Heart right ventricle (tissue), 16 donors: ENCODE results near the gene PEPD. TPM values are rescaled to one million over a fixed set of nuclear protein-coding genes. Genes with fewer than 3 reads are reported as not detected.

ENCODE experiments used
- ATAC-seq, 8 donors: fragments of 200-7000 bp; cut with Tn5 transposase; one replicate each; pipeline ENCODE4 v1.9.1; 2020; ENCODE audit warnings: mild to moderate bottlenecking in 8 of 8, moderate library complexity in 8 of 8, moderate number of reproducible peaks in 1 of 8
- DNase-seq, 2 donors: peaks; one replicate each; pipeline ENCODE4 v3.0.0-alpha.2; 2020
- H3K27ac ChIP-seq, 10 donors: fragments of 200-600 bp; sonication (generic) in 2 of 10; one replicate each; pipeline versions ENCODE4 v1.5.0 to v1.8.0; 2020 to 2022; ENCODE audit warnings: mild to moderate bottlenecking in 3 of 10
- H3K27me3 ChIP-seq, 7 donors: fragments of 200-600 bp; one replicate each; pipeline ENCODE4 v1.8.0; 2021 to 2022; ENCODE audit warnings: mild to moderate bottlenecking in 2 of 7
- H3K36me3 ChIP-seq, 9 donors: fragments of 200-600 bp; sonication (generic) in 1 of 9; one replicate each; pipeline versions ENCODE4 v1.5.0 to v1.8.0; 2020 to 2022; ENCODE audit warnings: mild to moderate bottlenecking in 2 of 9
- H3K4me1 ChIP-seq, 9 donors: fragments of 200-600 bp; sonication (generic) in 1 of 9; one replicate each; pipeline versions ENCODE4 v1.5.0 to v1.8.0; 2020 to 2022; ENCODE audit warnings: mild to moderate bottlenecking in 4 of 9
- H3K4me3 ChIP-seq, 10 donors: fragments of 200-600 bp; sonication (generic) in 2 of 10; one replicate each; pipeline versions ENCODE4 v1.5.0 to v1.8.0; 2020 to 2022; ENCODE audit warnings: mild to moderate bottlenecking in 7 of 10, moderate library complexity in 2 of 10
- H3K9me3 ChIP-seq, 11 donors: fragments of 200-600 bp in 10 of 11; sonication (generic) in 2 of 11; one replicate each; pipeline versions ENCODE4 v1.5.0 to v1.8.0; 2013 to 2022; ENCODE audit warnings: mild to moderate bottlenecking in 2 of 11, control low read depth in 1 of 11, moderate library complexity in 1 of 11
- WGBS, 2 donors: extraction: QIAGEN DNeasy Blood & Tissue Kit; methylation state at CpG; one replicate each; pipeline ENCODE4 v1.1.7; 2013; ENCODE audit warnings: inconsistent platforms in 1 of 2; 5-methylcytosine and 5-hydroxymethylcytosine counted together
- intact Hi-C, 10 donors: fragments of 100-400 bp; cut with DNase I; formaldehyde crosslinking; loops; one replicate each; pipeline versions ENCODE4 v1.11.1 to v1.14.2; 2022
- polyA plus RNA-seq, 2 donors: library from polyadenylated mRNA; stranded (reverse); fragments of 200-250 nt; gene quantifications; one replicate each; pipeline ENCODE4 v1.2.3, GENCODE V29; 2013
- total RNA-seq, 10 donors: library from RNA; stranded (reverse); fragmentation: NEBNext Ultra II Directional in 3 of 10; extraction: Animal tissue kit (Norgen Biotek cat#: 25700) in 3 of 10; gene quantifications; one replicate each; pipeline versions ENCODE4 v1.2.1 to v1.2.4, GENCODE V29; 2021 to 2023
- TF ChIP-seq, protein P1 (sequence below), 9 donors: fragments of 200-600 bp; sonication (generic) in 2 of 9; IDR thresholded peaks; one replicate each; pipeline versions ENCODE4 v1.5.0 to v1.8.0; 2021 to 2022; ENCODE audit warnings: antibody characterized with exemption in 9 of 9, mild to moderate bottlenecking in 5 of 9, moderate library complexity in 1 of 9
- donor health status: Arrhythmogenic right ventricular cardiomyopathy.
- donor health status: ischemic (EF 13 %, LVEDD 7.1; RV severe dilation, severe dysfunction).
- donor health status: healthy with polysubstance abuse.
- donor health status: DM: no; HTN: yes; CAD: no.
- donor health status: DM: no; HTN: no; CAD: no.
- donor health status: ischemic (EF 25% LVEDD 6.9; RV normal size, moderate dysfunction).
- donor health status: ischemic (EF 25% LVEDD 5.7; RV mildly dilated, moderate dysfunction).
- donor health status: healthy.
- donor health status: DM: yes; HTN: yes; CAD: no.
- donor health status: Ischemic cardiomyopathy.
- donor health status: ischemic (EF 35%, LVEDD 5.7; RV mildly dilated, moderate dysfunction).
- donor health status: nonischemic (EF 11% LVEDD 7.7; RV severe dilation, severe dysfunction).
- donor health status: DM: yes; HTN: yes; CAD: no.
- donor health status: PGD.
- donor health status: ischemic (EF 29% LVEDD 5.4; RV normal size, mild dysfunction).
- donor health status: nonischemic (EF 23%, LVEDD 6.1; RV moderate dilation, normal function).

Gene PEPD
- total and polyA plus RNA-seq, 12 donors: 20.4 to 47.7 (median 26.8) TPM

DNA sequence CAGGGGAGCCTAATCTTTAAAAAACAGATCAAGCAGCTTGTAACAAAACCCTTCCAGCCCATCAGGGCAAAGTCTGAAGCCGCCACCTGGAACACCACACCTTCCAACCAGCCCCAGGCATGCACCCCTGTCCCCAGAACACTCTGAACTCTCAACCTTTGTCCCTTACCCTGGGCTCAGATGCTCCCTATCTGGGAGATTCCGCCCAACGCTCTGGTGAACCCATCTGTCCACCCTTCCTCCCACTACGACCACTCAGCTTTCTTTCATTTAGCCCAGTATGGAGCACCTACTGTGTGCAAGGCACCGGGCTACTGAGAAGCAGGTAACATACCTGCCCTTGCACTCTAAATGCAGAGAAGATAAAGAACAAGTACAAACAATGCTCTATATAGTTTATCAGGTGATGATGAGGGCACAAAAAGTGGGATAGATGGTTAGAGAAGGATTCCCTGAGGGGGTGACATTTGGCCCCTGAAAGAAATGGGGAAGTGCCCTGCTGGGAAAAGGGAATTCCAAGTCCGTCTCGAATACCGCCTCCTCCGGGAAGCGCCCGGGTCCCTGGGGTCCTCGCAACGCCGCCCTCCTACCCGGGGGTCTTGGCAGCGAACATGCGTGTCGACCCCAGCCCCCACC lies 629 bp downstream of the PEPD start:
- ATAC-seq: no peak
- Histone ChIP-seq H3K9me3 (no peaks in the 10 kb centered on the region), H3K4me3 (peak overlapping the region; percentile 65 to 98 (median 85)), H3K27me3 (no peaks in the 10 kb centered on the region), H3K36me3 (no peaks in the 10 kb centered on the region), H3K27ac (peak overlapping the region in 8 of 10 donors; percentile 11 to 78 (median 44)), H3K4me1 (peaks cover 5 to 19% (median 14%) of the 10 kb centered on the region in 9 donors)
- intact Hi-C loops: no loop called here
- DNase-seq: peak in 1 of 2 donors; percentile 12
- TF ChIP-seq, protein P1, sequence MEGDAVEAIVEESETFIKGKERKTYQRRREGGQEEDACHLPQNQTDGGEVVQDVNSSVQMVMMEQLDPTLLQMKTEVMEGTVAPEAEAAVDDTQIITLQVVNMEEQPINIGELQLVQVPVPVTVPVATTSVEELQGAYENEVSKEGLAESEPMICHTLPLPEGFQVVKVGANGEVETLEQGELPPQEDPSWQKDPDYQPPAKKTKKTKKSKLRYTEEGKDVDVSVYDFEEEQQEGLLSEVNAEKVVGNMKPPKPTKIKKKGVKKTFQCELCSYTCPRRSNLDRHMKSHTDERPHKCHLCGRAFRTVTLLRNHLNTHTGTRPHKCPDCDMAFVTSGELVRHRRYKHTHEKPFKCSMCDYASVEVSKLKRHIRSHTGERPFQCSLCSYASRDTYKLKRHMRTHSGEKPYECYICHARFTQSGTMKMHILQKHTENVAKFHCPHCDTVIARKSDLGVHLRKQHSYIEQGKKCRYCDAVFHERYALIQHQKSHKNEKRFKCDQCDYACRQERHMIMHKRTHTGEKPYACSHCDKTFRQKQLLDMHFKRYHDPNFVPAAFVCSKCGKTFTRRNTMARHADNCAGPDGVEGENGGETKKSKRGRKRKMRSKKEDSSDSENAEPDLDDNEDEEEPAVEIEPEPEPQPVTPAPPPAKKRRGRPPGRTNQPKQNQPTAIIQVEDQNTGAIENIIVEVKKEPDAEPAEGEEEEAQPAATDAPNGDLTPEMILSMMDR (IDR thresholded peaks at IDR 0.05): no peak
- WGBS, 2 donors: 10 to 11% methylated on average over 18 of the region's 18 CpGs

GRCh38 chr19:33520048-33520643 lies 1.4 kb downstream of the PEPD start:
- ATAC-seq (no peak), DNase-seq (no peak)
- Histone ChIP-seq H3K9me3 (no peaks in the 10 kb centered on the region), H3K36me3 (no peaks in the 10 kb centered on the region), H3K4me1 (peaks cover 5 to 23% (median 14%) of the 10 kb centered on the region in 9 donors), H3K27ac (no peak overlapping the region), H3K4me3 (peak overlapping the region in 4 of 10 donors; percentile 65 to 90 (median 80)), H3K27me3 (no peaks in the 10 kb centered on the region)
- WGBS, 2 donors: 69 to 79% methylated on average over 4 of the region's 4 CpGs
- intact Hi-C loops: no loop called here
- TF ChIP-seq, protein P1 (IDR thresholded peaks at IDR 0.05): no peak

DNA sequence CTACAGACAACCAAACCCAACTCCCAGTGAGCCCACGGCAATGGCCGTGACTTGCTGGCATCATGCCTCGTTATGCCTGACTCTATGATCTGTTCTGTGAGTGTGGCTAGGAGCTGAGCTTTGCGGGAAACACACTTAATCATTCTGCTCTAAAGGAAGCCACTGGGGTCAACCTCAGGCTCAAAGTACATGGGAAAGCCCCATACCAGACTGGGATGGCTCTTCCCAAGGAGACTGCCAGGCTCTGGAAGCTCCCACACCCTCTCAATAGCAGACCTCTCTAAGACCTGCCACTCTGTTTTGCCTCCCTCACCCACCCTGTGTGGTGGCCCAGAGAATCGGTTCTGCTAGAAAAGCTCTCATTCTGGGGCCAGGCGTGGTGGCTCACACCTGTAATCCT lies 2.2 kb downstream of the PEPD start:
- peaks cover 5 to 25% (median 14%) of the 10 kb centered on the region in 9 donors for H3K4me1 ChIP-seq
- DNase-seq (no peak), ATAC-seq (no peak)
- no peaks in the 10 kb centered on the region for H3K36me3 ChIP-seq
- intact Hi-C loops: loop anchor here in 1 of 10 donors (10.0 kb wide), 1 partner anchor 915 kb away; no protein-coding TSS in a partner anchor
- no peaks in the 10 kb centered on the region for H3K9me3 ChIP-seq
- no peaks in the 10 kb centered on the region for H3K27me3 ChIP-seq
- TF ChIP-seq, protein P1 (IDR thresholded peaks at IDR 0.05): no peak
- no peak overlapping the region for H3K27ac ChIP-seq
- H3K4me3 ChIP-seq: no peak overlapping the region
- 82 to 84% methylated on average over 6 of the region's 6 CpGs for WGBS, 2 donors

- Histone ChIP-seq H3K4me3 (no peak overlapping the region), H3K36me3 (no peaks in the 10 kb centered on the region), H3K9me3 (no peaks in the 10 kb centered on the region), H3K27me3 (no peaks in the 10 kb centered on the region), H3K4me1 (peaks cover 5 to 25% (median 14%) of the 10 kb centered on the region in 9 donors), H3K27ac (no peak overlapping the region)
- 72 to 77% methylated on average over 5 of the region's 5 CpGs for WGBS, 2 donors
- TF ChIP-seq, protein P1 (IDR thresholded peaks at IDR 0.05): no peak
- ATAC-seq (no peak), DNase-seq (no peak)
- intact Hi-C loops: loop anchor here in 1 of 10 donors (10.0 kb wide), 1 partner anchor 914 kb away; no protein-coding TSS in a partner anchor
These were observed 3.0 kb downstream of the PEPD start for GRCh38 chr19:33518541-33518940.
